Vagina (tissue), 2 donors: ENCODE results near the gene SERPINB10. TPM values are rescaled to one million over a fixed set of nuclear protein-coding genes. Genes with fewer than 3 reads are reported as not detected.
A peak's percentile ranks its signal among the peaks of the same experiment; 100 is the strongest.

Experiments used
- DNase-seq, 2 donors: peaks; one replicate each; pipeline ENCODE4 v3.0.0-alpha.2; 2017; ENCODE audit errors: extremely low spot score in 2 of 2
- H3K27ac ChIP-seq: fragments of 200-600 bp; sonication (generic); one replicate; pipeline ENCODE4 v1.5.1; 2019
- H3K27me3 ChIP-seq: fragments of 200-600 bp; sonication (generic); one replicate; pipeline ENCODE4 v1.5.1; 2019
- H3K36me3 ChIP-seq, 2 donors: fragments of 200-600 bp; sonication (generic); one replicate each; pipeline ENCODE4 v1.5.1; 2017 to 2019
- H3K4me1 ChIP-seq: fragments of 200-600 bp; sonication (generic); one replicate; pipeline ENCODE4 v1.5.1; 2019
- H3K4me3 ChIP-seq, 2 donors: fragments of 200-600 bp; sonication (generic); 1 replicate in 1 of 2; 2 replicates in 1 of 2; pipeline ENCODE4 v1.5.1; 2016 to 2019
- H3K9me3 ChIP-seq: fragments of 200-600 bp; sonication (generic); one replicate; pipeline ENCODE4 v1.5.1; 2019
- POLR2A ChIP-seq, 2 donors: fragments of 450-650 bp; IDR thresholded peaks; one replicate each; pipeline ENCODE4 v1.6.1; 2017; ENCODE audit warnings: antibody characterized with exemption in 2 of 2, mild to moderate bottlenecking in 2 of 2, moderate library complexity in 2 of 2
- POLR2AphosphoS5 ChIP-seq, 2 donors: sonication (generic); formaldehyde crosslinking; IDR thresholded peaks; one replicate each; pipeline ENCODE4 v1.9.0; 2017; ENCODE audit warnings: antibody characterized with exemption in 2 of 2, mild to moderate bottlenecking in 2 of 2, low read depth in 1 of 2; ENCODE audit not compliant: insufficient read depth in 1 of 2
- intact Hi-C: fragments of 100-400 bp; cut with DNase I; formaldehyde crosslinking; loops from one replicate; pipeline ENCODE4 v1.15.1; 2023
- total RNA-seq: library from RNA; depleted of rRNA; stranded (reverse); fragments of >200 nt; gene quantifications from one replicate; pipeline ENCODE4 v1.2.3, GENCODE V29; 2016
- TF ChIP-seq, protein P1 (sequence below), 3 experiments: fragments of 450-650 bp in 2 of 3; fragments of 200-600 bp in 1 of 3; sonication (generic) in 1 of 3; IDR thresholded peaks; one replicate each; pipeline ENCODE4 v1.5.1; 2017 to 2019; ENCODE audit warnings: antibody characterized with exemption in 3 of 3, mild to moderate bottlenecking in 2 of 3, moderate library complexity in 2 of 3

SERPINB10 gene
- total RNA-seq, 1 donor from 2014 or later: 0.98 TPM

DNA sequence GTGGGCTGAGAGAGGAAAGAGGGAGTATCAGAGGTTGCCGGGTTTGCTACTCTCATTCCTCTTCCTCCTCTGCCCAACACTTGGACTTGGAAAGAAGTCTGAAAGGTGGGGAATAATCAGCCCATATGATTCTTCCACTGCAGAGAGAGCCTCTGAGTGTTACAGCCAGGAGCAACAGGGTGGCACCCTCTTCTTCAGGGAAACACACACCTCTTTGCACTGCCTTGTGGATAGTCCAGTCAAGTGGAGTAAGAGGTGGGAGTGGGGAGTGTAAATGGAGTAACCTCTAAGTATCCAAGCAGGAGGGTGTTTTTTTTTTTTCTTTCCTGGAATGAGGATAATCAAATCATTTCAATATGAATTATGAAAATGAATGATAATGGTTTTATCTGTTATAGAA is 53.1 kb downstream of the SERPINB10 start:
- H3K27ac ChIP-seq: no peak overlapping the region
- intact Hi-C loops: no loop called here
- H3K9me3 ChIP-seq: no peaks in the 10 kb centered on the region
- TF ChIP-seq POLR2A (IDR thresholded peaks at IDR 0.05) (no peak), POLR2AphosphoS5 (IDR thresholded peaks at IDR 0.05; ENCODE audit: insufficient read depth in 1 of 2, low read depth in 1 of 2) (no peak)
- TF ChIP-seq, protein P1, sequence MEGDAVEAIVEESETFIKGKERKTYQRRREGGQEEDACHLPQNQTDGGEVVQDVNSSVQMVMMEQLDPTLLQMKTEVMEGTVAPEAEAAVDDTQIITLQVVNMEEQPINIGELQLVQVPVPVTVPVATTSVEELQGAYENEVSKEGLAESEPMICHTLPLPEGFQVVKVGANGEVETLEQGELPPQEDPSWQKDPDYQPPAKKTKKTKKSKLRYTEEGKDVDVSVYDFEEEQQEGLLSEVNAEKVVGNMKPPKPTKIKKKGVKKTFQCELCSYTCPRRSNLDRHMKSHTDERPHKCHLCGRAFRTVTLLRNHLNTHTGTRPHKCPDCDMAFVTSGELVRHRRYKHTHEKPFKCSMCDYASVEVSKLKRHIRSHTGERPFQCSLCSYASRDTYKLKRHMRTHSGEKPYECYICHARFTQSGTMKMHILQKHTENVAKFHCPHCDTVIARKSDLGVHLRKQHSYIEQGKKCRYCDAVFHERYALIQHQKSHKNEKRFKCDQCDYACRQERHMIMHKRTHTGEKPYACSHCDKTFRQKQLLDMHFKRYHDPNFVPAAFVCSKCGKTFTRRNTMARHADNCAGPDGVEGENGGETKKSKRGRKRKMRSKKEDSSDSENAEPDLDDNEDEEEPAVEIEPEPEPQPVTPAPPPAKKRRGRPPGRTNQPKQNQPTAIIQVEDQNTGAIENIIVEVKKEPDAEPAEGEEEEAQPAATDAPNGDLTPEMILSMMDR (IDR thresholded peaks at IDR 0.05): no peak
- H3K4me1 ChIP-seq: no peaks in the 10 kb centered on the region
- no peak for DNase-seq
- no peak overlapping the region for H3K4me3 ChIP-seq
- H3K36me3 ChIP-seq: no peaks in the 10 kb centered on the region
- no peaks in the 10 kb centered on the region for H3K27me3 ChIP-seq

DNA sequence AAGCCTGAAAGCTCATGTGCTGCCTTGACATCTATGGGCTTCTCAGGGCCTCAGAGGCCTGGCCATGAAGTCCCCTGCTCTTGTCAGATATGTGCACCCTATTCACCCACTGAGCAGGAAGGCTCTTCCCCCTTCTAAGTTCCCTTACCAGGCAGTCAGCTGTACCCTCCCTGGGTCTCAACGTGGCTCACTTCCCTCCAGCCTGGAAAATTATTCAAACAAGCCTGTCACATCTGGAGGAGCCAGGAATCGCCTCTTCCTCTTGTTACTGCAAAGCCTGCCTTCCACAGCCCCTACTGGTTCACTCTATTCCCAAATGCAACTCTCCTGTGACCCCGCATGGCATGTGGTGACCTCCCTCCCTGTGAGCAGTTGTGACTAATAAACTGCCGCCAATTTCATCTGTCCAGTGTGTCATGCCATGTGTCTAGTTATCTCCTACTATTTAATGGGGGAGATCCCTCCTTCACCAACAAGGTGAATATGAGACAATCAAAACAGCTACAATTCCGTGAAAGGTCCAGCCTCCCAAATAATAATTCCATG is 53.8 kb downstream of the SERPINB10 start:
- H3K36me3 ChIP-seq: no peaks in the 10 kb centered on the region
- no peak for DNase-seq
- no peaks in the 10 kb centered on the region for H3K27me3 ChIP-seq
- no peaks in the 10 kb centered on the region for H3K9me3 ChIP-seq
- no peaks in the 10 kb centered on the region for H3K4me1 ChIP-seq
- no peak overlapping the region for H3K4me3 ChIP-seq
- H3K27ac ChIP-seq: no peak overlapping the region
- no peak for TF ChIP-seq POLR2A (IDR thresholded peaks at IDR 0.05)
- TF ChIP-seq, protein P1 (IDR thresholded peaks at IDR 0.05): no peak
- TF ChIP-seq POLR2AphosphoS5 (IDR thresholded peaks at IDR 0.05; ENCODE audit: insufficient read depth in 1 of 2, low read depth in 1 of 2): no peak
- intact Hi-C loops: no loop called here

DNA sequence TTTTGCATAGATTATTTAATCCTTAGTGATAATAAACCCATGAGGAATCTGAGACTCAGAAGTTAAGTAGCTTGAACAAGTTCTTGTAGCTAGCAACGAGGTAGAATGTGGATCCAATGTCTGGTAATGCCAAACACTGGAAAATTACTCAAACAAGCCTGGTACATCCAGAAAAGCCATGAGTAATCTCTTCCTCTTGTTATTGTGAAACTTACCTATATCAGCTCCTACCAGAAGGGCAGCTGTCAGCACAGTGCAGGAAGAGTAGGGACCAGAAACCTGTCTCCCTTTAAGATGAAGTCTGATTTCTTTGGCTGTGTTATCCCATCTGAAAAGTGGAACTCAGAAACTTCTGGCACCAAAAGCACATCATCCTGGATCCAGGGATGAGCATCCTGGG is 54.4 kb downstream of the SERPINB10 start:
- H3K9me3 ChIP-seq: no peaks in the 10 kb centered on the region
- H3K4me1 ChIP-seq: no peaks in the 10 kb centered on the region
- TF ChIP-seq POLR2AphosphoS5 (IDR thresholded peaks at IDR 0.05; ENCODE audit: insufficient read depth in 1 of 2, low read depth in 1 of 2): no peak
- TF ChIP-seq POLR2A (IDR thresholded peaks at IDR 0.05): no peak
- TF ChIP-seq, protein P1 (IDR thresholded peaks at IDR 0.05): no peak
- no peaks in the 10 kb centered on the region for H3K27me3 ChIP-seq
- DNase-seq: no peak
- H3K27ac ChIP-seq: no peak overlapping the region
- H3K36me3 ChIP-seq: no peaks in the 10 kb centered on the region
- intact Hi-C loops: no loop called here
- no peak overlapping the region for H3K4me3 ChIP-seq

DNA sequence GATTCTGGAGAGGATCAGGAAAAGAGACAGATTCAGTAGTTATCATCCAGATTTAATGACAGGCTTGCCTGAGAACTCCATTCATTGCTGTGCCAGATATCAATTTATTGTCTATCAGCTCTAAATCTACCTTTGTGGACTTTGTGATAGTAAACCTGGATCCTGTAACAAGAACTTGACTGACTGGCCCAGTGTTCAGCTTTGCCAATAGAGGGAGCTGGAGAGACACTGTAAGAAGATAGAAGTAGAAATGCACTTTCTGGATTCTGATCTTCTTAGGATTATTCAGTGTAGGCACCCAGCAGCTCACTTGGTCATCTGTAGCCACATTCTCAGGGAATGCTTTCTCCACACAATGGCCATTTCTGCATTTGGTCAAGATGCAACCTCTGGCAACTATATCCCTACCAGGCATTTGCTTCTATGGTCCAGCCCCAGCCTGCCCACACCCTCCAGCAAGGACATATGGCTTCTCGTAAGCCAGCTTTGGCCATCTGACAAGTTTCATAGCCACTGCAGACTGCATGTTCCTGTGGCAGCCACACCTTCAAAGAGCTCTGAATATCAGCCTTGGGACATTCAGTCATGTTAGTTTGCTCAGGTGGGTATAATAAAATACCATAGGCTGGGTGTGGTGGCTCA is 56.0 kb downstream of the SERPINB10 start:
- H3K36me3 ChIP-seq: no peaks in the 10 kb centered on the region
- no peaks in the 10 kb centered on the region for H3K9me3 ChIP-seq
- H3K4me1 ChIP-seq: no peaks in the 10 kb centered on the region
- no peak for DNase-seq
- TF ChIP-seq POLR2A (IDR thresholded peaks at IDR 0.05) (no peak), POLR2AphosphoS5 (IDR thresholded peaks at IDR 0.05; ENCODE audit: insufficient read depth in 1 of 2, low read depth in 1 of 2) (peak in 1 of 2 donors; percentile 7)
- TF ChIP-seq, protein P1 (IDR thresholded peaks at IDR 0.05): peak; percentile 17 to 71 (median 48)
- intact Hi-C loops: no loop called here
- H3K27me3 ChIP-seq: no peaks in the 10 kb centered on the region
- no peak overlapping the region for H3K27ac ChIP-seq
- H3K4me3 ChIP-seq: no peak overlapping the region

DNA sequence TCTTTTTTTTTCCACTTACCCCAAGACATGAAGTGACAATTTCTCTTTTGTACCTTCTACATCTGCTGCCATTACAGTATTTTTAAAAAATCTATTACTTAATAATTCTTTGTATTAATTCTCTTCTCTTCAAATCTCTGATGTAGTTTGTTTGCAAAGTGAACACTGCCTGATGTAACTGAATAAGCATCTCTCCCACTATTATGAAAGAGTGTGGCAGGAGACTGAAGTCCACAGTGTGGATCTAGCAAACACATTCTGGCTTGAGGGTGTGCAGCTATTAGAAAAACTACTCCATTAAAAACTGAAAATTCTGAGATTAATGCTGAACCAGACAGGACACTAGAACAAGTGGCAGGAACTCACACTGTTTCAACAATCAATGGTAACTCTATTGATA is 57.1 kb downstream of the SERPINB10 start:
- peaks cover 5% of the 10 kb centered on the region for H3K4me1 ChIP-seq
- no peak overlapping the region for H3K4me3 ChIP-seq
- no peak overlapping the region for H3K27ac ChIP-seq
- H3K9me3 ChIP-seq: no peaks in the 10 kb centered on the region
- H3K27me3 ChIP-seq: no peaks in the 10 kb centered on the region
- no peak for DNase-seq
- TF ChIP-seq, protein P1 (IDR thresholded peaks at IDR 0.05): no peak
- TF ChIP-seq POLR2AphosphoS5 (IDR thresholded peaks at IDR 0.05; ENCODE audit: insufficient read depth in 1 of 2, low read depth in 1 of 2) (no peak), POLR2A (IDR thresholded peaks at IDR 0.05) (no peak)
- no peaks in the 10 kb centered on the region for H3K36me3 ChIP-seq
- intact Hi-C loops: no loop called here
